C4-2B (cell line): ENCODE data around the gene LSAMP.

Source experiments
- CTCF ChIP-seq: fragments of 450-650 bp; conservative IDR thresholded peaks from 2 replicates; pipeline ENCODE4 v1.5.1; 2017; ENCODE audit warnings: mild to moderate bottlenecking
- ZFX ChIP-seq: fragments of 450-650 bp; IDR thresholded peaks from 2 replicates; pipeline ENCODE4 v1.6.1; 2017

- TF ChIP-seq CTCF (no peak), ZFX (no peak)
Measured at GRCh38 chr3:115961380-115961779, 483.9 kb downstream of the LSAMP start.
